GM12865 (cell line): ENCODE measurements around the gene RDX.
"Not testable (repeated sequence)": the region's sequence is repeated elsewhere in the genome, so short reads cannot be mapped to it uniquely, and the experiment has no call there.

Experiments used
- DNase-seq: peaks from one replicate; pipeline ENCODE4 v3.0.0; 2010; ENCODE audit warnings: low read depth
- H3K4me3 ChIP-seq: 2 replicates; pipeline ENCODE4 v1.5.1; 2011; ENCODE audit warnings: mild to moderate bottlenecking, low read depth, low read length, control low read depth
- TF ChIP-seq, protein P1 (sequence below): IDR thresholded peaks from 2 replicates; pipeline ENCODE4 v1.5.1; 2011; ENCODE audit warnings: low read length, control low read depth, low read depth, inconsistent platforms; ENCODE audit not compliant: insufficient read depth; ENCODE audit errors: missing control alignments

RDX gene

DNA sequence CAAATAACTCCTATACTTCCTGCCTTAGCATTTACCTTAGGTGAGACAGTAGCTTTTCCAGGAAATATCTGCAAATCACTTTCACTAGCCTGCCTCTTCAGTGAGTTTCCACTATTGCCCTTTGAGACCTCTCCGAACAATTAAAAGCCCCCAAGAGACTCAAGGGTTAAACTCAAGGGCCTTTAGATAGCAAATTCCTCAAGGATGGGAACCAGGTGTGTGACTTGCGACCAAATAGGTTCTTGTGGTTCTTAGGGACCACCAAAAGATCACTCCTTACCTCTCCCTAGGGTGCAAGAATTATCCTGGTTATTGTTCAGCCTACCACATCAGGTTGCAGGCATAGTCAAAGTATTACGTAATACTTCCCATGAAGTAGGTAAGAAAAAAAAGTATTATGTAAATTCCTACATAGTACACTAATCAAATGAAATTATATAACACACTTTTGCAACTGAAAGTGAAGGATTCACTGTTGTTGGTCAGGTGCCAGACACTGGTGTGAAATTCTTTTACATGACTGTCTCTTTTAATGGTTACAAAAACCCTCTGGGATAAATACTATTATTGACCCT, 1.4 kb upstream of the RDX start:
- no peak for DNase-seq
- TF ChIP-seq, protein P1, sequence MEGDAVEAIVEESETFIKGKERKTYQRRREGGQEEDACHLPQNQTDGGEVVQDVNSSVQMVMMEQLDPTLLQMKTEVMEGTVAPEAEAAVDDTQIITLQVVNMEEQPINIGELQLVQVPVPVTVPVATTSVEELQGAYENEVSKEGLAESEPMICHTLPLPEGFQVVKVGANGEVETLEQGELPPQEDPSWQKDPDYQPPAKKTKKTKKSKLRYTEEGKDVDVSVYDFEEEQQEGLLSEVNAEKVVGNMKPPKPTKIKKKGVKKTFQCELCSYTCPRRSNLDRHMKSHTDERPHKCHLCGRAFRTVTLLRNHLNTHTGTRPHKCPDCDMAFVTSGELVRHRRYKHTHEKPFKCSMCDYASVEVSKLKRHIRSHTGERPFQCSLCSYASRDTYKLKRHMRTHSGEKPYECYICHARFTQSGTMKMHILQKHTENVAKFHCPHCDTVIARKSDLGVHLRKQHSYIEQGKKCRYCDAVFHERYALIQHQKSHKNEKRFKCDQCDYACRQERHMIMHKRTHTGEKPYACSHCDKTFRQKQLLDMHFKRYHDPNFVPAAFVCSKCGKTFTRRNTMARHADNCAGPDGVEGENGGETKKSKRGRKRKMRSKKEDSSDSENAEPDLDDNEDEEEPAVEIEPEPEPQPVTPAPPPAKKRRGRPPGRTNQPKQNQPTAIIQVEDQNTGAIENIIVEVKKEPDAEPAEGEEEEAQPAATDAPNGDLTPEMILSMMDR = no peak
- no peak overlapping the region for H3K4me3 ChIP-seq

DNA sequence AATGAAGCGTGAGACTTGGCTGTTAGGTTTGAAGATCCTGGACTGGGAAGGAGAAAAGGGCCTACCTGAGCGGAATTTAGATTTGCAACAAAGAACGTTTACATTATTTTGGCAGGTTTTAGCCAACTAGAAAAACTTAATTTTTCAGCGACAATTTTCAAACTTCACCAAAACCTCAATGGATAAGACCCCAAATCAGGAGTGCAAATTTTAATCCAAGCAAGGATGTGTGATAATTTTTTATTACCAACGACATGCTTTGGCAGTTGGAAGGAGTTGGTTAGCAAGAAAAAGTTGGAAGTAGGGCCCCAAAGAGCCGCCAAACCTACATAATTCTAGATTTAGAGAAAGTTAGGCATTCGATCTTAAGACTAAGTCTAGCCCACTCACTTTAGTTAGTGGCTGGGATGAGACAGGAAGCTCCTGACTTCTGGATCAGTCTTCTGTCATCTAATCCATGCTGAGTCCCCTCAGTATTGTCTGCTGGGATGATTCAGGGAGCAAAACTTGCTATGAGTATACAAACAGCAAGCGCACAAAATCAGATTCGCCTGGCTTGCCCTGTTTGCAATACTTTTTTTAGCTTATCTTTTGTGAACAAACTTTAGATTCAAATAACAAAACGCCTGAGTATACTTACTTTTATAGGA, 787 bp upstream of the RDX start:
- no peak for DNase-seq
- peak overlapping the region; percentile 56 for H3K4me3 ChIP-seq
- TF ChIP-seq, protein P1 = no peak

DNA sequence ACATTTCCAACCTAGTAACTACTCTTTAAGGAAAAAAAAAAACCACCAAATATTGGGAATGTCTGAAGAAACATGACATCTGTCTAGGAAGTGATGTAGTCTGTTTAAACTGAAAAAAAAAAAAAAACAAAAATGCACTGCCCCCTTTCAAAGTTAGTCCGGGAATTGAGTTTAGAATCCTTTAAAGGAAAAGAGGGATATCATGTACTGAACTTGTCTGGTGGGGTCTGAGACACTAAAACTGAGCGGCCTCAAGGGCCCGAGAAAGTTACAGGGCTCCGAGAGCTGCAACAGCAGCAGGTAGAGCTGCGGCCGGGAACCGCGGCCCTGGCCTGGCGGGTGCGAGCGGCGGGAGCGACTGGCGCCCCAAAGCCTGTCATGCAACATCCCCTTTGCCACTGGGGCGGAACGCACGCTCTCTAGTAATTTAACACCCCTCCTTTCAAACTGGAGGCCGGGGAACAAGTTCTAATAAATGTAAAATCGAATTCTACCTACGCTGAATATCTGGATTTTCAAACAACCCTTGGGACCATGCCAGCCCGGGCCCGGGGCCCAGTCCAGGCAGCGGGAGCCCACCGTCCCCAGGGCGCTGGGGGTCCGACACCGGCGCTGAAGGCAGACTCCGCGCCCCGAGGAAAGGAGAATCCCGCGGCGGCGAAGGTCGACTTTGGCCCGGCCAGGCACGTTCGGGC, 736 bp downstream of the RDX start:
- peak; percentile 90 for DNase-seq
- peak overlapping the region; percentile 94 for H3K4me3 ChIP-seq
- TF ChIP-seq, protein P1 = no peak

DNA sequence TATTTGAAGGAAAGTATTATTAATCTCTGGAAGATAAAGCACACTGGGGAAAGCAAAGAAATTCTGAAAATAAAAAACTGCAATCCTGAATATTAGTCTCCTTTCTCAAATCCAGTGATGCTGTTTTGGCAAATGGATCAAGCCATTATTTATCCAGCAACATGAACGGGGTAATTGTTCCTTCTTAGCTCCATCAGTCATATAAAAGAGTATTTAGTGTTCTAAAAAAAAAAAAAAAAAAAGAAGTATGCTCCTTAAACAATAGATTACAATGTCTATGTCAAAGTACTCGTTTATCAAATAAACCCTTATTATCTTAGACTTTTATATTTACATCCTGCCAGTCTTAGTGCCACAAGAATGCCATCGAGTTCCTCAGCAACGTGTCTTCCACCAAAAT, 1.3 kb downstream of the RDX start:
- DNase-seq = no peak

DNA sequence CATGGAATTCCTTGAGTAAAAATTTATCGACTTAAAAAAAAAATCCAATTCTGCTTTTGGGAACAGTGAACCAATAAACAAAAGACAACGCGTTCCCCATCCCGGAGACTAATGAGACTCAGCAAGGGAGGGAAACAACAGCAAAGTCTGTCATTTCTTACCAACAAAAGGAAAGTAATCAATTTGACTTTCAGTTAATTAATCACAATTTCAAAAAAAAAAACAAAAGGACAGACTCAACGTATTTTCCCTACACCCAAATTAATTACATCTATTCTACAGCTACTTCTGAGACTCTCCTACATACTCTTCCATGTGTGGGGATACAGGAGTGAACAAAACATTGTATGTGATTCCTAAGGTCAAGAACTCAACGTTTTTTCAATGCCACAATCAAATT, 1.9 kb downstream of the RDX start:
- no peak for DNase-seq
- TF ChIP-seq, protein P1 = no peak

More for the DNA sequence above, 1.3 kb downstream of the RDX start:
- peak overlapping the region; percentile 94 for H3K4me3 ChIP-seq
- TF ChIP-seq, protein P1 = no peak

DNA sequence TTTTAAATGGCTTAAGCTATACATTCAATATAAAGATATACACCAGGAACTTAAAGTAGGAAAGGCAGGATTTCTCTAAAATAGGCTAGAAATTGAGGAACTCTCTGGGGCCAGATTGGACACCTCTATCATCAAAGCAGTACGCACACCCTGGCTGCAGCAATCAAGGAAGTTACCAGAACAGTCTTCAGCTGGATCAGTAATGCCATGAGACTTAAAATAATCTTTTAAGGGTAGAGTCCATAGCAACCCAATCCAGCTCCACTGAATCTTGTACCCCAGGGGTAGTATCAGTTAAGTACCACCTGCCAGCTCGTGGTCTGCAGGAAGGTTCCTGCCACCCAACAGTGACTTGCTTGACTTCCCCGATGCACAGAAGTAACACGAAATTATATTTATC, 3.0 kb downstream of the RDX start:
- TF ChIP-seq, protein P1 = no peak
- peak; percentile 22 for DNase-seq
- peak overlapping the region; percentile 94 for H3K4me3 ChIP-seq

More for the DNA sequence above, 1.9 kb downstream of the RDX start:
- H3K4me3 ChIP-seq = peak overlapping the region; percentile 94

DNA sequence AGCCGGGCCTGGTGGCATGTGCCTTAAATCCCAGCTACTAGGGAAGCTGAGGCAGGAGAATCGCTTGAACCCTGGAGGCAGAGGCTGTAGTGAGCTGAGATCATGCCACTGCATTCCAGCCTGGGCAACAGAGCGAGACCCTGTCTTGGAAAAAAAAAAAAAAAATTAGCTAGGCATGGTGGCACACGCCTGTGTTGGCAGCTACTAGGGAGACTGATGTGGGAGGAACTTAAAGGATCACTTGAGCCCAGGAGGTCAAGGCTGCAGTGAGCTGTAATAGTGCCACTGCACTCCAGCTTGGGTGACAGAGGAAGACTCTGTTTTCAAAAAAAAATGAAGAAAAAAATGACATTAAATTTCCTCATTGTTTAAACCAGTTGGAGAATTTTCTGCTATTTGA, 4.3 kb downstream of the RDX start:
- H3K4me3 ChIP-seq, DNase-seq: not testable (repeated sequence)
